ENCODE measurements around the gene MKRN2. TPM values are rescaled to one million over a fixed set of nuclear protein-coding genes. Genes with fewer than 3 reads are reported as not detected.
"Not testable (repeated sequence)": the region's sequence is repeated elsewhere in the genome, so short reads cannot be mapped to it uniquely, and the experiment has no call there.

The MKRN2 gene, protein sequence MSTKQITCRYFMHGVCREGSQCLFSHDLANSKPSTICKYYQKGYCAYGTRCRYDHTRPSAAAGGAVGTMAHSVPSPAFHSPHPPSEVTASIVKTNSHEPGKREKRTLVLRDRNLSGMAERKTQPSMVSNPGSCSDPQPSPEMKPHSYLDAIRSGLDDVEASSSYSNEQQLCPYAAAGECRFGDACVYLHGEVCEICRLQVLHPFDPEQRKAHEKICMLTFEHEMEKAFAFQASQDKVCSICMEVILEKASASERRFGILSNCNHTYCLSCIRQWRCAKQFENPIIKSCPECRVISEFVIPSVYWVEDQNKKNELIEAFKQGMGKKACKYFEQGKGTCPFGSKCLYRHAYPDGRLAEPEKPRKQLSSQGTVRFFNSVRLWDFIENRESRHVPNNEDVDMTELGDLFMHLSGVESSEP
- 29.9 TPM for polyA plus RNA-seq (2013, experiment 1 of 2; ENCODE audit: insufficient read length)
- polyA plus RNA-seq (2013, experiment 2 of 2; ENCODE audit: insufficient read length): 28.7 TPM

DNA sequence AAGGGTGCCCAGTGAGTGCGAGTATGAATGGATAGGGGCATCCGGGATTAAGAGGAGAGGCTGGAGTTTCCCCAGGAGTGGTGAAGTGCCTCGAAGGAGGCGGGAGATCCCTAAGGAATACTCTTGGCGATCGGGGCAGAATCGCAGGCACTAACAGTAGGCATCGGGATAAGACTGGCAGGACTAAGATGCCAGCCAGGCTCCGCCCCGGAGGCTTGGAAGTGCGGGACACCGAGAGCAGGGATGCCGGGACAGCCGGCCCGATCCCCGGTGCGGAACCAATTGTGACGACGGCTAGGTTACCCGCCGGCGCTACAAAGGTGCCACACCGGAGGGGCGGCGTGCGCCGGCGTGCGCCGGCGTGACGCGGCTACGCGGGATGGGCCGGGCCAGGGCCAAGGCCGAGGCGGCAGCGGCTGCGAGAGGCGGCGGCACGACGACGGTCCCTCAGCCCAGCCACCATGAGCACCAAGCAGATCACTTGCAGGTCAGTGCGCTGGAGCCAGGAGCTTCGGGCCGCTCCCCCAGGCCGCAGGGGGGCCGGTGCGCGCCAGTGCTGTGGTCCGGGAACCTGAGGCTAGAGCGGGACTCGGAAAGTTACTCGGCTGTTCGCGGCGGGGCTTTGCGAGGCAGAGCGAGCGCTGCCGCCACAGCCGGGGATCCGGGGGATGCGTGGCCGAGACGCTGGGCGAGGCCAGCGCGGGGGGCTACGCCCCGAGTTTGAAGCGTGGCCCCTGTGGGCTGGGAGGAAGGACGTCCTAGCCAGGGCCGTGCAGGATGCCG, at the start of gene MKRN2:
Gene MKRN2 (plus strand): TSS at position 398 of the 783 bp plus-strand sequence. CDS start 64 bp downstream, at position 462.
- peak; percentile 88 for DNase-seq

DNA sequence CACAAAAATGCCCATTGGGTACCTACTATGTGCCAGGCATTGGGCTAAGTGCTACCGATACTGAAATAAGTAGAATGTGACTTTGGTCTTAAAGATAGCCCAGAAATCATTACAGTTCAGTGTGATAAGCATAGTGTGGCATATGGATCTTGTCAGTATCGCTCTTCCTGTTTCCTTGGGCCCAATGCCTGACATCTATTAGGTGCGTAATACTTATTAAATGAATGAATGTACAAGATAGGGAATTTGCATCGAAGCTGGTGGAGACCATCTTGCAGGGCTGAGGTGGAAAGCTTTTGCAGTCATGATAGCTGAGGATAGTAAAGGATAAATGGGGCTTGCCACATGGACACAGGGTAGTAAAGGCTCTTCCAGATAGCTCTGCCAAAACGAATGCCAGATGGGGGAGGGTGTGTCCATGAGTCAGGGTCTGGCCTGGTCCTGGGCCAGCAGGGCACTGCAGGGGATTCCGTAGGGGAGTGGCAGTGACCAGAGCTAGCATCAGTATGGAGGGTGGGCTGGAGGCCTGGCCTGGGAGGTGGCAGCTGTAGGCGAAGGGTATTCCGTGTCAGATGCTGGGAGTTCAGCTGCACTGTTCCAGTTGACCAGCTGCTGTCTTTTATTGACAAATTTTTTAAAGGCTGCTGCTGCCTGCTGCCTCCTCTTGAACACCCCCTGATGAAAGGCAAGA, 49.2 kb upstream of the MKRN2 start:
- peak; percentile 75 for DNase-seq

DNA sequence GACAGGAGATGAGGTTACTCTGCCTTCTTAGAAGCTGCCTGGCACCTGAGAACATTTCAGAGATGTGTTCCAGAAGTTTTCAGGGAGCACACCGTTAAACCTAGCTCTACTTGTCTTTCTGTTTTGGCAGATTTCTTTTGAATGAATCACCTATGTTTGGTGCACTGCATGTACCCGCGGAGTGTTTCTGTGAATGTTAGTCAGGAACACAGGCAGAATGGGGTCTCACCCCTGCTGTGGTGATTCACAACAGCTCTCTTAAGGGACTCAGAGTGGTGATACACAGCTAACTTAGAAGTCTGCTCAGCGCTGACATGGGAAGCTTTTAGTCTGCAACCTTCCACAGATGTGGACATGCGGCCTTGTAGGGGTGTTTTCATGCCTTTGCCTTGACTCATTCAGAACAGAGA, 48.6 kb upstream of the MKRN2 start:
- peak; percentile 98 for DNase-seq

DNA sequence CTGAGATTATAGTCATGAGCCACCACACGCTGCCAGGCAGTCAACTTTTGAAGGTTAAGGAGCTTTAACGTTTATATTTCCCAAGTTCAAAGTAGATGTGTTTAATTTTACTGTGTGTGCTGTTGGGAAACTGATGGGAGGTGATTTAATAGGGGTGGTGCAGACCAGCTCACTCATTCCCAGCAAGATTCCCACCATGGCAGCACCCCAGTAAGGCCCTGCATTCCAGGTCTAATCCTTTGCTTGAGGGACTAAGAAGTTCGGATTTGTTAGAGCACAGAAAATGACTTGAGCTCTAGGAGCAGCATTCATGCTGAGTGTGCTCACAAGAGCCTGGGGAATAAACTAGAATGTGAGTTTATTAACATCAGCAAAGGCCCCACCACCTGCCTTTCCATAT, 47.4 kb upstream of the MKRN2 start:
- DNase-seq: peak; percentile 13

DNA sequence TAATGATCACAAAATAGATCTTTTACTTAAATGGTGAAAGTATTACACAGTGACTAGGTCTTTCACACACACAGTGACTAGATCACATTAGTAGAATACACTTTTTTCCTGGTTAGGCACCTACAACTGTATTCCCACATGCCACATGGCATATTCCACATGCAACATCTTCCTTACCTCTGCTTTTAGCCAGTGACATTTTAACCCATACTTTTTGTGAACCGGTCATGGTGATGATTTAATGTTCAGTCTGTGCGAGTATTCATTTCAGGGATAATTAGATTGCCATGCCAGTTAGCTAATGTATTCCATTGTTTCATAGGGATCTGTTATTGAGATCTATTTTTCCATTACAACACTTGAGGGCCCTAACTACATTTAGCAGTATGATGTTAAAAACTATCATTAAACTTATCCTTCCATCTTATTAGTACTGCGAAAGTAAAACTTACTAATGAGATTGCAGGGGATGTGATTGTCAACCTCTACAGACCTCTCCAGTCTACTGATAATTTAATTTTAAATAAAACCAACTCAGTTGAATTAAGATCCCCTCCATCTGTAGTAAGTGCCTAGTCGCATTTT, 44.3 kb upstream of the MKRN2 start:
- DNase-seq: no peak

DNA sequence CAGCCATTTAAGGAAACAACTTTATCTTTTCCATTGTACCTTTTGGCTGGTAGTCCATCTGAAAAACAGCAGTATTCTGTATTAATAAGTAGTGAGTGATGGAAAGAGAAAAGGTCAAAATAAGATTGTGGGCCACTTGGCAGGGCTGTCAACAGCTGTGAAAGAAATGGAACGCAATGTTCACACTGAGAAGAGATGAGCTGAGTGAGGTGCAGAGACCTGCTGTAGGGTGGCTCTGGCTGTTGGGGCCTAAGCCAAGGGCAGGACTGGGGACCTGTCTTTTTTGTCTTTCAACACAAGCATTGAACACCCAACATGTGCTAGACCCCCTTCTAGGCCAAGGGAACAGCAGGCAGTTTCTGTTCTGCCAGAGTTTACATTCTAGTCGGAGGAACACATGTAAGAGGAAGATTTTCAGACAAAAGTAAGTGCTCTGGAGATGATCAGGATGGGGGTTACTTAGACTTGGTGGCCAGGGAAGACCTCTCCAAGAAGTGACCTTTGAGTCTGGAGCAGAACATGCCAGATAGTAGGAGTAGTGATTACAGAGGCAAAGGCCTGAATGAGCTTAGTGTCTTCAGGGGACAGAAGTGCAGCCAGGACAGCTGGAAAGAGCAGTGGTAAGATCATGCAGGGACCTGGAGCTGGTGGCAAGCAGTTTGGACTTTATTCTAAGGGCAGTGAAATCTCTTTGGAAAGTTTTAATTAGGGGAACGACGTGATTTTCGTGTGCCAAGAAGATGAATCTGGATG, 43.0 kb upstream of the MKRN2 start:
- no peak for DNase-seq

DNA sequence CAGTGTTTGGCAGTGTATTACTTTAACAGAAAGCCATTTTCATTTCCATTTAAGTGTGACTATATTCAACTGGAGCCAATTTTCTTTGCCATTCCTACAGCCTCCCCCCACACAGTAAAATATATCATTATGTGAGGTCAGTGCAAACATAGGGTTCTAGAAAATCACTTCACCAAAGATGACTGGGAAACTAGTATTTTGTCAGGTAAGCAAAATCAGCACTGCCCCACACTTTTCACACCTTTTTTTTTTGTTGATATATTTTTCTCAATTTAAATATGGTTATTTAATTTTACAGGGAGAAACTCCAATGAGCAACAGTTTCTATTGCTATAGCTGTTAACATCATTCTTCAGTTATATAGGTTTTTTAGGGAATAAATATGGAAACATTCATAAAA, 41.3 kb upstream of the MKRN2 start:
- DNase-seq: no peak

DNA sequence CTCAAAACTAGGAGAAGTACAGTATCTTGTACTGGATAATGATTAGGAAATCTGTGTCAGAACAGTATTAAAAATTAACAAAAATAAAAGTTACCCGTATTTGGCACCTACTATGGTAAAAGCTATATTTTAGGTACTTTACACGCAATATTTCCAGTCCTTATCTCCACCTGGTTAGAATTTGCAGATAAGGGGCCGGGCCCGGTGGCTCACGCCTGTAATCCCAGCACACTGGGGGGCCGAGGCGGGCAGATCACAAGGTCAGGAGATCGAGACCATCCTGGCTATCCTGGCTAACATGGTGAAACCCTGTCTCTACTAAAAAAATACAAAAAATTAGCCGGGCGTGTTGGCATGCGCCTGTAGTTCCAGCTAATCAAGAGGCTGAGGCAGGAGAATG, 40.0 kb upstream of the MKRN2 start:
- no peak for DNase-seq

DNA sequence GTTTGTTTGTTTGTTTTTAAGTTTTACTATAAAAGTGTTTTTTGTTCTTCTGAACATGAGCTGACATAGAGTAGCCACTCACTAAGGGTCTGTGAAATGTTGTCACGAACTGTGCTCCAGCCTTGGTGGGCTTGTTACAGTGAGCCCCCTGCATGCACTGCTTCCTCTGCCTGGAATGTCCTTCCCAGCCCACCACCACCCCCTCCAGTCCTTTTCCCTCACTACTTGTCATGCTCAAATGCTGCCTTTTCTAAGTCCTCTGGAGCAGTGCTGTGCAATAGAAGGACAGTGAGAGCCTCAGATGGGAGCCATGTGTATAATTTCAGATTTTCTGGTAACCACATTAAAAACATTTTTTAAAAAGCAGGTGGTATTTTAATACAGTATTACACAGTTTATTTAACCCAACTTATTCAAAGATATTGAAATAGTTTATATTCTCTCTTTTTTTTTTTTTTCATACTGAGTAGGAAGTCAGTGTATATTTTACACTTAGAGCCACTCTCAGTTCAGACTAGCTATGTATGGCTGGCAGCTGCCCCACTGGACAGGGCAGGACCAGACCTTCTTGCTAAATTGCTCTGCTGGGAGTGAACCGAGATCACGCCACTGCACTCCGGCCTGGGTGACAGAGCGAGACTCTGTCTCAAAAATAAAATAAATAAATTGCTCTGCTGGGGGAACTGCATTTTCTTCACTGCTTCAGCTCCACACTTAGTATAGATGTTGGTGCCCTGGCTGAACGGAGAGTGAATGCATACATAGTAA, 38.4 kb upstream of the MKRN2 start:
- DNase-seq: no peak

DNA sequence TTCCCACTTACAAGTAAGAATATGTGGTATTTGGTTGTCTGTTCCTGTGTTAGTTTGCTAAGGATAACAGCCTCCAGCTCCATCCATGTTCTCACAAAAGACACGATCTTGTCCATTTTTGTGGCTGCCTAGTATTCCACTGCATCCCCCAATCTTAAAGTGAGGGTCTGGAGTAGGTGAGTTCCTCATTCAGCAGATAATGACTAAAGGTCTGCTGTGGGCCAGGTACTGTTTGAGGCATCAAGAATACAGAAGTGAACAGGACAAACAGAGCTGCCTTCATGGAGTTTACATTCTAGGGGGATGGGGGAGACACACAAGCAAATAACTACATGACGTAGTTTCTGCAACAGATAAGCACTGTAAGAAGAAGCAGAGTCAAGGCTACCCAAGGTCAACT, 35.9 kb upstream of the MKRN2 start:
- no peak for DNase-seq

DNA sequence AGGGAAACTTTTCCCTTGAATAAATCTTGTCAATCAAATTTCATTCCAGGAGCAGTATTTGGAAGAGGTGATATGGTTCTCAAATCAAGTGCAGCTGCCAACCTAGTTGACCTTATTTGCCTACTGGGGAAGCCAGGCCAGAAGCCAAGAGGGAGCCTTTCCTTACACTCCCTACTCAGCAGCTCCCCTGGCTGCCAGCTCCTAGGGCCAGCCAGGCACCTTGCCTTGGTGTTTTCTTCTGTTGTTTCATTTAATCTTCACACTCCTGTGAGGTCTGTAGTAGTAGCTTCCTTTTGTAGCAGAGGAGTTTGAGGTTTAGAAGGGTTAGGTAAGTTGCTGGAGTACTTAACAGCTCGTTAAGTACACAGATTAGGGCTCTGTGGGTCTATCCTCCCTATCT, 34.2 kb upstream of the MKRN2 start:
- DNase-seq: no peak

DNA sequence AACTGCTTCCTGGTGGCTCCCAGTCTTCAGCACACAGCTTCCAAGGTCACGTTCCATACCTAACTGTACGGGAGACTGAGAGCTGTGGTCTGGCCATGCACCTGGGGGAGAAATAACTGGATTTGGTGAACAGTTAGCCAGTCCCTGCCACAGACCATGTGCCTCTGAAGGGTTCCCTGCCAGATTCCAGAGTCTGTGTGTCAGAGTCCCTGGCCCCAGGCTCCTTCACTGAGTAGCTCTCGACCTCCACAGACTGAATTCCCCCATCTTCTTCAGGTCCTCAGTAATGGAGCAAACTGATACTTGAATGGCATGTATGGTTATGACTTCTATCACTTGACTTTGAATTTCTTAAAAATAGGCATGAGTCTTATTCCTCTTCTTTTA, 29.1 kb upstream of the MKRN2 start:
- DNase-seq: no peak

DNA sequence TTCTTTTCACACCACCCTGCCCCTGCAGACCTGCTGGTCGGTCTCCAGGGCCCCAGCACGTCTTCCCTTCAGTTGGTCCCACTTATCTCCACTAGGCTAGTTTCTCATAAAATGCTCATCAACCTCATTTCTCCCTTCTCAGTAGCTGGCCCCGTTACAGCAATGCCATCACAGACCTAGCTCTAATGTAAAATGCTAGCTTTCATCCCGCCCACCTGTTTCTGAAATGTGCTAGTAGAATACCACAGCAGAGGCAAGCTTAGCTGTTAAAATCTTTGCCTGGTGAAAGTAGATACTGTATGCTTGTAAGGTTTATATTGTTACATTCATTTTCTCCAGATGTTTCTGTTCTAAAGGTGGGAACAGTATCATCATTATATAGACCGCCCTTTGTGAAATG, 24.7 kb upstream of the MKRN2 start:
- no peak for DNase-seq

DNA sequence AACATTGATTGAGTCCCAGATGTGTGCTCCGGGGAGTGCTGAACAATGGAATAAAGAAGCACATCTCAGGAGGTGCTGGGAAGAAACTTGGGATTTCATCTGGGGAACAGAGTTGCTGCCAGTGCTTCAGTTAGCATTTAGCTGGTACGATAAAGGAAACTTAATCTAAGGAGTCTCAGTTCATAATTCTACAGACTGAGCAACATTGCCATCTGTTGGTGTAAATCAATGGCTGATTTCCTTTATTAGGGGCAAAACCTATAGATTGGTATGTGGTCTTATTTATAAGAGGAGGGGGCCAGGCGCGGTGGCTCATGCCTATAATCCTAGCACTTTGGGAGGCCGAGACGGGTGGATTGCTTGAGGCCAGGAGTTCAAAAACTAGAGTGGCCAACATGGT, 20.5 kb upstream of the MKRN2 start:
- DNase-seq: peak; percentile 18

DNA sequence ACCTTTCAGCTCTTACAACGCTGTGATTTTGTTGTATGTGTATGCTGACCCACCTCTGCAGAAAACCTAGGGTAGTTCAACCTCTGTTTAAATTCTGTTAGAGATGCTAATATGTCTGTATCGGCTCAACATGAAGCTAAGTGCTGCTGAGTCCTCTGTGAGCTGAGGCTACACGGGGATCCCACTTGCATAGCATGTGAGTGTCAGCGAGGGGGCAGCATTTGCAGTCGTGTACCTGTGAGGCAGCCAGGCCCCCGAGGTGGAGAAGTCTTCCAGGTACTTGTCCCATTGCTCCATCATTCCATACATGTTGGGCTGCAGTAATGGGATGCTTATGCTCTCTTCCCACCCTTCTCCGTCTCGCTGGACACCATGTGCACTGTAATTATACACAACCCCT, 15.3 kb upstream of the MKRN2 start:
- DNase-seq: no peak

DNA sequence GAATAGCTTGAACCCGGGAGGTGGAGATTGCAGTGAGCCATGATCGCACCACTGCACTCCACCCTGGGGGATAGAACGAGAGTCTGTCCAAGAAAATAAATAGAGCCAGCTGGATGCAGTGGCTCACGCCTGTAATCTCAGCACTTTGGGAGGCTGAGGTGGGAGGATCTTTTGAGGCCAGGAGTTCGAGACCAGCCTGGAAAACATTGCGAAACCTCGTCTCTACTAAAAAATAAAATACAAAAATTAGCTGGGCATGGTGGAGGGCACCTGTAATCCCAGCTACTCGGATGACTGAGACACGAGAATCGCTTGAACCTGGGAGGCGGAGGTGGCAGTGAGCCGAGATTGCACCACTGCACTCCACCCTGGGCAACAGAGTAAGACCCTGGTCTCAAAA, 13.4 kb upstream of the MKRN2 start:
- not testable (repeated sequence) for DNase-seq

DNA sequence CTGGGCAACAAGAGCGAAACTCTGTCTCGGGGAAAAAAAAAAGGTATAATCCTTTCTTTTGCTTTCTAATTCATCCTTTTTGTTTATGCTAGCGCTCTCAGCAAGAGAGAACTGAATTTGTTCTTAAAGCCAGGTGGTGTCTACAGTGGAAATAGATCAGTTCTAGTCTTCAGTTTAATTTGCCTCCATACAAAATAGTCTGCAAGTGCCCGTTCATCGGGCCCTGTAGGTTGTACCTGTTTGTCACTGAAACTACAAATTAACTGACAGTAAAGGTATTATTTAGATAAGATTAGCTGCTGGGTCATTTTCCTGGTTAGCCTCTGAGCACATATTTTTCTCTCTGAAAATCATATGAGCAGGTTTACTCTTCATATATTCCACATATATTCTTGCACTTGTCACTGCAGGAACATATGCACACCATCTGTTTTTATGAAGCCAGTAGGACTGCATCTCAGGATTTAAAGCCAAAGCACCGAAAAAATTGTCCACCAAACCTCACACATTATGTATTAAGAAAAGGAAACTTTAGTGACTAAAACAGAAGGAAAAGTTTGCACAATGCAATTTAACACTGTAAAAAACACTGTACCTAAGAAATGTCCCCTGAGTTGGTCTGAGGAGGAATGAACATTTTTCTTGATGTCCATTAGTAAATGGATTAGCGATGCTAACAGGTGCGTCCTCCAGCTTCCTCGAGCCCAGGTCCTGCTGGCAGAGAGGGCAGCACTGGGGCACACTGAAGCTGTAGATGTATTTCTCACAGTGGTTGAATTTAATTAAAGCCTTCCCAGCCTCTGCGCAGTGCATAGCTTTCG, 12.0 kb upstream of the MKRN2 start:
- DNase-seq: no peak

DNA sequence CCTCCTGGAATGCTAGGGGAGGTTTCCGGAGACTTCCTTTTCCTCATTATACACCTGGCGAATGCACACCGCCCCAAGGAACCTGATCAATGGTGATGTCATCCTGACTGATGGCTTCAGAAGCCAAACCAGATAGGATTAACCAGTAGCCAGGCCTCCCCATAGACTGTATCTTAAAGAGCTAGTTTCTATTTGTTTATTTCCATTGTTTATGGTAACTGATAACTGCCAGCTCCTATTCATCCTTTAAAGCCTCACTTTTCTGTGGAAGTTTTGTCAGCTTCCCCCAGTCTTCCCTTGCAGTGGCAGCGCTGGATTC, 11.5 kb upstream of the MKRN2 start, which contains the start of gene MKRN2OS:
Gene MKRN2OS (minus strand): TSS at position 27 of the 319 bp plus-strand sequence. CDS start 35 bp downstream, outside the sequence.
- no peak for DNase-seq

DNA sequence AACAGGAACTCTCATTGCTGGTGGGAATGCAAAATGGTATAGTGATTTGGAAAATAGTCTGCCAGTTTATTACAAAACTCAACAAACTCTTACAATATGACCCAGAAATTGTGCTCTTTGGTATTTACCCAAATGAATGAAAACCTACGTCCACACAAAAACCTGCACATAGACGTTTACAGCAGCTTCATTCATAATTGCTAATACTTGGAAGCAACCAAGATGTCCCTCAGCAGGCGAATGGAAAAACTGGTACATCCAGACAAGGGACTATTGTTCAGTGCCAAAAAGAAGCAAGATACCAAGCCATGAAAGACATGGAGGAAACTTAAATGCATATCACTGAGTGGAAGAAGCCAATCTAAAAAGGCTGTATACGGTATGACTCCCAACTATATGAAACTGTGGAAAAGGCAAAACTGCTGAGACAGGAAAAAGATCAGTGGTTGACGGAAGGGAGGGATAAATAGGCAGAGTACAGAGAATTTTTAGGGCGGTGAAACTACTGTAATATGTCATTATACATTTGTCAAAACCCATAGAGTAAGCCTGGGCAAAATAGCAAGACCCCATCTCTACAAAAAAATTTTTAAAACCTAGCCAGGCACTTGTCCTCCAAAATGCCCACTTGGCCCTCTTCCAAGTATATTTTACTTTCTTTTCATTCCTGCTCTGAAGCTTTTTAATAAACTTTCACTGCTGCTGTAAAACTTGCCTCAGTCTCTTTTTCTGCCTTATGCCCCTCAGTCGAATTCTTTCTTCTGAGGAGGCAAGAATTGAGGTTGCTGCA, 6.7 kb upstream of the MKRN2 start:
- DNase-seq: no peak
